ENCODE data around the gene SURF6.

Gene SURF6

GRCh38 chr9:133375116-133375723 lies 39.2 kb upstream of the SURF6 start:
- TF ChIP-seq POLR2AphosphoS5 (IDR thresholded peaks at IDR 0.05; ENCODE audit: low read depth, low read length): no peak
- no peak for TF ChIP-seq SIN3A (IDR thresholded peaks at IDR 0.05; ENCODE audit: borderline replicate concordance, insufficient read depth, low read length)
- no peak for TF ChIP-seq REST (IDR thresholded peaks at IDR 0.05; ENCODE audit: insufficient read depth in 1 of 2, low read depth in 2 of 2, low read length in 2 of 2)
- no peak for TF ChIP-seq FOXP2 (optimal IDR thresholded peaks at IDR 0.05; ENCODE audit: borderline replicate concordance, extremely low read depth, extremely low read length, insufficient read depth)
- TF ChIP-seq TAF1 (IDR thresholded peaks at IDR 0.05; ENCODE audit: borderline replicate concordance, insufficient read depth, low read length): no peak

DNA sequence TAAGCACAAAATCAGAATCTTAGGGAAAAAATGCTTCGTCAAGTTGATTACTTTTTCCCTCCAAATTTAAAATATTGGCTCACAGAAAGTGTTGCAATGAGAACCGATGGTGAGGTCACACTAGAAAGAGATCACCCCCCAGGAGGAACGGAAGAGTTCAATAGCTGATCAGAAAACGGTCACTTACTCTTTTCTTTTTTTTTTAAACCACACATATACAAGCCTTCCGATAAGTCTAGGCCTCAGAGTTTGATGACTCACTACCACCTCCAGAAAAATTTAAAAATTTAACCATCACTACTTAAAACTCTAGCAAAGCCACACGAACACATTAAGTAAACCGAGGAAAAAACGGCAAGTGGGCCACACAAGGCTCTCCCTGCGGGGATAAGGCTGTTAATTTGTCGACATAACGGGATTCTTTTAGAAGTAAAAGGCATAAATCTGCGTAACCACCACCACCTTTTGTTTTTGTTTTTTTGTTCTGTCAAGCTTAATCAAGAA lies 38.7 kb upstream of the SURF6 start:
- TF ChIP-seq SIN3A (IDR thresholded peaks at IDR 0.05; ENCODE audit: borderline replicate concordance, insufficient read depth, low read length): no peak
- TF ChIP-seq FOXP2 (optimal IDR thresholded peaks at IDR 0.05; ENCODE audit: borderline replicate concordance, extremely low read depth, extremely low read length, insufficient read depth): no peak
- TF ChIP-seq POLR2AphosphoS5 (IDR thresholded peaks at IDR 0.05; ENCODE audit: low read depth, low read length): no peak
- TF ChIP-seq REST (IDR thresholded peaks at IDR 0.05; ENCODE audit: insufficient read depth in 1 of 2, low read depth in 2 of 2, low read length in 2 of 2): no peak
- no peak for TF ChIP-seq TAF1 (IDR thresholded peaks at IDR 0.05; ENCODE audit: borderline replicate concordance, insufficient read depth, low read length)

- no peak for TF ChIP-seq TAF1 (IDR thresholded peaks at IDR 0.05; ENCODE audit: borderline replicate concordance, insufficient read depth, low read length)
- no peak for TF ChIP-seq REST (IDR thresholded peaks at IDR 0.05; ENCODE audit: insufficient read depth in 1 of 2, low read depth in 2 of 2, low read length in 2 of 2)
- TF ChIP-seq SIN3A (IDR thresholded peaks at IDR 0.05; ENCODE audit: borderline replicate concordance, insufficient read depth, low read length): no peak
- no peak for TF ChIP-seq FOXP2 (optimal IDR thresholded peaks at IDR 0.05; ENCODE audit: borderline replicate concordance, extremely low read depth, extremely low read length, insufficient read depth)
- no peak for TF ChIP-seq POLR2AphosphoS5 (IDR thresholded peaks at IDR 0.05; ENCODE audit: low read depth, low read length)
Measured at GRCh38 chr9:133372144-133372543, 36.2 kb upstream of the SURF6 start.

DNA sequence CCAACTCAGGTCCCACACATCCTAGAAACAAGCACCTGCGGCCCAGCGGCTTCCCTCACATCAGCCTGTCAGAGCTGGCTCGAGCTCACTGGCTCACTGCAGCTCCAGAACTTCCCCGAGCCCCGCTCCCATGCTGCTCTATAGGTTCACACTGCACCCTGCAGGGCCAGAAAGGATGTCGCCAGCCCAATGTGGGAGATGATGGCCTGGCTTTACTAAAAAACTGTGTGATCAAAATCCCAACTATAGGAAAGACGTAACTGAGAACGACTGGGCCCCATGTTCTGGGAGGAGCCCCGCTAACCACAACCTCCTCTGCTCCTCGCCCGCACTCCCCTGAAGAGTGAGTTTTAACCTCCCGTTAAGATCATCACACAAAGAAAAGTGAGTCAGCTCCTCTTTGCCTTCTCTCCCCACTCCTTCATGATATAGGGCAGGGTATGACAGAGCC lies 35.3 kb upstream of the SURF6 start:
- TF ChIP-seq TAF1 (IDR thresholded peaks at IDR 0.05; ENCODE audit: borderline replicate concordance, insufficient read depth, low read length): no peak
- TF ChIP-seq POLR2AphosphoS5 (IDR thresholded peaks at IDR 0.05; ENCODE audit: low read depth, low read length): no peak
- TF ChIP-seq FOXP2 (optimal IDR thresholded peaks at IDR 0.05; ENCODE audit: borderline replicate concordance, extremely low read depth, extremely low read length, insufficient read depth): no peak
- TF ChIP-seq REST (IDR thresholded peaks at IDR 0.05; ENCODE audit: insufficient read depth in 1 of 2, low read depth in 2 of 2, low read length in 2 of 2): no peak
- no peak for TF ChIP-seq SIN3A (IDR thresholded peaks at IDR 0.05; ENCODE audit: borderline replicate concordance, insufficient read depth, low read length)

All from PFSK-1 (cell line).